HG03460 (cell line): Measurements from ENCODE around the gene VWA3A.
"Not testable (repeated sequence)": the region's sequence is repeated elsewhere in the genome, so short reads cannot be mapped to it uniquely, and the experiment has no call there.

Source experiments
- ATAC-seq: cut with Tn5 transposase; IDR thresholded peaks from one replicate; pipeline ENCODE4 v1.9.1; 2021; ENCODE audit not compliant: unreplicated experiment

Gene VWA3A

GRCh38 chr16:22181843-22182242 is 89.5 kb downstream of the VWA3A start:
- ATAC-seq, result no peak

DNA sequence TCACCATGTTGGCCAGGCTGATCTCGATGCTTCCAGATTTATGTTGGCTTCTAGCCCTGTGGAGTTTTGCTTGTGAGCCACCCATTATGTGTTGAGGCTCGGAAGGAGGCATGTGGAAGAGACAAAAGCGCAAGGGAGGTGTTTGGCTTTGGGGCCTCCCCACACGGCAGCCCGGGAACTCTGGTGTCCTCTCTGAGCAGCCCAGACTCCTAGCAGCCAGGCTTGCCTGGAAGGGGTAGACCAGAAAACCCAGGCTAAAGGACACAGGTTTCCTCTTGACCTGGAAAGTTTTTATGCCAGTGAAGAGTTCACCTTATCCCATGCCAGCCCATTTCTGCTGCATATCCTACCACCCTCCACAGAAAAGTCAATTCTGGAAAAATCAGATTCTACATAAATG is 91.0 kb downstream of the VWA3A start:
- no peak for ATAC-seq

DNA sequence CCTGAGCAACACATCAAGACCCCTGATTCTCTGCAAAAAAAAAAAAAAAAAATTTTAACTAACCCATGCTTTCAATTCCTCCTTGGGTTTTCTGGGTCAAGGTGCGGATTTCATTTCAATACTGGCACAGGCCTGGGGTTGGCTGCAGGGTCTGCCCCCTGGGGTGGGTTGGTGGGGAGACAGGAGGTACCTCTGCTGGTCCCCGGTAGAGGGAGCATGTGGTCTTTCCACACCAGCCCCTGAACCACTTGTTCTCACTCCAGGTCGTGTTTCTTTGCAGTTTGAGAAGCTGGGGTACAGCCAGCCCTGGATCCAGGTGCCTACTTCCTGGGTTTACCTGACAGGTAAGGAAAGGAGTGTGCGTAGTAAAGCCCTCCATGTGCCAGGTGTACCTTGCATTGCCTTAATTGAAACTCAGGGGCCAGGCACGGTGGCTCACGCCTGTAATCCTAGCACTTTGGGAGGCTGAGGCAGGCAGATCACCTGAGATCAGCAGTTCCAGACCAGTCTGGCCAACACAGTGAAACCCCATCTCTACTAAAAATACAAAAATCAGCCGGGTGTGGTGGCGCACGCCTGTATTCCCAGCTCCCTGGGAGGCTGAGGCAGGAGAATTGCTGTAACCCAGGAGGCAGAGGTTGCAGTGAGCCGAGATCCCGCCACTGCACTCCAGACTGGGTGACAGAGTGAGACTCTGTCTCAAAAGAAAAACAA is 91.7 kb downstream of the VWA3A start:
- no peak for ATAC-seq

GRCh38 chr16:22184615-22184968 is 92.3 kb downstream of the VWA3A start:
- ATAC-seq, result no peak

GRCh38 chr16:22186517-22186916 is 94.2 kb downstream of the VWA3A start:
- ATAC-seq, result no peak

DNA sequence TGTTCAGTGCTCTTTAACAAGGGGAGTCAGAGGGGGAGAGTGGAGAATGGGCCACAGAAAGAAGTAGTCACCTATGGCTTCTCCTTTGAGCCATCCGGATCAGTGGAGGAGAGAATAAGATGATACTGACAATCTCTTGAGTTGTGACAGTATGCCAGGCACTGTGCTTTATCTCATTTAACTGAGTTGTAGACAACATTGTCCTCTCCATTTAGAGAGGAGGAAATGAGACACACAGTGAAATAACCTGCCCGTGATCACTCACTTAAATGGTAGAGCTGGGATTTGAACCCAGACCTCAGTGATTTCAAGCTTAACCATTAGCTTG is 95.9 kb downstream of the VWA3A start:
- ATAC-seq, result no peak

DNA sequence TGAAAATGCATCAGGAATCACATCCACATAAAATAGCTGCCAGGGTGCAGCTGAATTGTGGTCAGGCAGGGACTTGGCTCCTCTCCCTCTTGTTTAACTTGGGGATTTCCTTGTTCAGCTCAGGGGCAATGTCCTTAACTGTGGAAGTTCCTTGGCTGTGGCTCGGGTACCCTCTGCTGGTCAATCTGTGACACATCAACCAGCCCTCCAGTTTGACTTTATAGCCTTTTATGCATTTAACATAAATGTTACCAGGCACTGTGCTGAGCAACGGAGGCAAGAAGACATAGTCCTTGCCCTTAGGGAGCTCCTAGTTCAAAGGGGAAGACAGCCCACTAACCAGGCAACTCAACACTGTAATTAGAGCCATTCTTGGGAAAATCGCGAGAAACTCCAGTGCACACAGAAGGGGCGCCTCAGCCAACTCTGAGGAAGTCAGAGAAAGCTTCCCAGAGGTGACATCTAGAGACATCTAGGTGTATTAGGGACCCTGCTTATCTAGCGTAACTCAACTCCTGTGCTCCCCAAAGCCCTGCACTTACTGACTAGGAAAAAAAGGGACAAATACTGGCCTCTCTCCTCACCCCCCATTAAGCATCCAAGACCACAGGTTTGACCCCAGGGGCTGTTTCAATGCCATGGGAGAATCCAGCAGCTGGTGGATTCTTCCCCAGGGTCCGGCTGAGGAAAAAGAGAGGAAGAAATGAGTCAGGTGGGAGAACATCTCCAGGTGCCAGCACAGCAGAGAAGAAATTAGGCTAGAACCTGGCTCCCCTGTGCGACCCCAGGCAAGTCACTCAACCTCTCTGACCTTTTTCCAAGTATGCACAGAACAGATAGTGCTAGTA is 96.5 kb downstream of the VWA3A start:
- ATAC-seq, result no peak

GRCh38 chr16:22189473-22190080 is 97.2 kb downstream of the VWA3A start:
- ATAC-seq, result no peak

- ATAC-seq, result peak; percentile 64
These were observed 97.9 kb downstream of the VWA3A start for GRCh38 chr16:22190081-22190775.

- ATAC-seq, result peak; percentile 42
These were observed 98.6 kb downstream of the VWA3A start for GRCh38 chr16:22190776-22191531.

DNA sequence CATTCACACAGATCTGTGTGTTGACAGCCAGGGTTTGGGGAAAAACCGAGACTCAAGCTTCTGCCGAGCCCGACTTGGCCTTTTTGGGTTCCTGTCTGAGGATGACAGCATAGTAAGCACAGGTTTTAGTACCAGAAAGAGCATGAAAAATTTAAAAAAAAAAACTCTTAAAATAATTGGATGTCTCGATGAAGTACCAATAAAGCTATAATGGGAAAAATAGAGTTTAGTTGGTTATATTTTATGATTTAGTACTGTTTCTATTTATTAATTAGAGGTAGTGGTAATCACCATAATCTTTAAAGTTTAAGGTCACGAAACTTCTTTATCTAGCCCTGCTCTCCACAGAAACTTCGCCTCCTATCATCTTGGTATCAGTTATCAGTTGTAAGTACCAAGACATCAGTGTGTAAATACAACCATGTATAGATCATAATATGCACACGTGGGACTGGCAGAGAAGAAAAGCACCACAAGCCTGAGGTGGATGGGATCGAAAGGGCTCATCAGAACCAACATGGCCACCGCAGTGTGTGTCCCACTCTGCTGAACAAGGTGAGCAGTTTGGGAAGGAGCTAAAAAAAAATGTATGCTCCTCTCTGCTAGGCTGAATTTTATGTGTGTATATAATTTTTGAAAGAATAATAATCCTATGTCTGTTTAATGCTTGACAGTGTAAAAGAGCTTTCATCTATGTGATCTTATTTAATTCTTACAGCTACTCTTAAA is 99.4 kb downstream of the VWA3A start:
- ATAC-seq, result no peak

DNA sequence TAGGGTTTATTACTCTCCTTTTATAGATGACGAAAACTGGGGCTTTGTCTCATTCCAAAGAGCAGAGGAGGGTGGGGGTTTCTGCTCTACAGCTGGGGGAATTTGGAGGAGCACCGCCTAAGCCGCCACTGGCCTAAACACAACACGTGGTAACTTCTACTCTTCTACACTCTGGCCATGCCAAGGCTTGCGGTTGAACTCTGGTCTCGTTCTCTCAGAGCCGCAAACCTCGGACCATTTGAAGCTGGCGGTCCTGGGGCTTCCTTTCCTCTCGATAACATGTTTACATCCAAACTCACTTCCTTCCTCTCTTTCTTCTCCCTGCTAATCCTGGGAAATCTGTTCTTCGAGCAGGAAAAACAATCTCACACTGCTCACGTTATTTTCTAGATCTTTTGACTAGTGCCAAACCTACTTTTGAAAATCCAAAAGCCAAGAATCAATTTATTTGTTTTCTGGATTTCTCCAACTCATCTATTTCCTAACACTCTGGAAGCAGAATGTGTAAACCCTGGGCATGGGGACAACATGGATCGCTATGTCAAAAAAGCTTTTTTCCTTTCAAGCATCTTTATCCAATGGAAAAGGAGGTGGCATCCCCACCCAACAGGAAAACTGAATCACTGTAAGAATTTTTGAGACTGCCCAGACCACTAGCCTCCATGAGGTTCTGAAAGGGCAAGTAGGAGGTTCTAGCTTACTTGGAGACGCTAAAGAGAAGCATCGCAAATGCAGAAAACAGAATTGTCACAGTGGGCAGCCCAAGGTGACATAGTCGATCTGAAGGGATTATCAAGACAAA is 100.1 kb downstream of the VWA3A start:
- ATAC-seq, result peak; percentile 24

GRCh38 chr16:22193063-22193411 is 100.7 kb downstream of the VWA3A start:
- ATAC-seq, result no peak

DNA sequence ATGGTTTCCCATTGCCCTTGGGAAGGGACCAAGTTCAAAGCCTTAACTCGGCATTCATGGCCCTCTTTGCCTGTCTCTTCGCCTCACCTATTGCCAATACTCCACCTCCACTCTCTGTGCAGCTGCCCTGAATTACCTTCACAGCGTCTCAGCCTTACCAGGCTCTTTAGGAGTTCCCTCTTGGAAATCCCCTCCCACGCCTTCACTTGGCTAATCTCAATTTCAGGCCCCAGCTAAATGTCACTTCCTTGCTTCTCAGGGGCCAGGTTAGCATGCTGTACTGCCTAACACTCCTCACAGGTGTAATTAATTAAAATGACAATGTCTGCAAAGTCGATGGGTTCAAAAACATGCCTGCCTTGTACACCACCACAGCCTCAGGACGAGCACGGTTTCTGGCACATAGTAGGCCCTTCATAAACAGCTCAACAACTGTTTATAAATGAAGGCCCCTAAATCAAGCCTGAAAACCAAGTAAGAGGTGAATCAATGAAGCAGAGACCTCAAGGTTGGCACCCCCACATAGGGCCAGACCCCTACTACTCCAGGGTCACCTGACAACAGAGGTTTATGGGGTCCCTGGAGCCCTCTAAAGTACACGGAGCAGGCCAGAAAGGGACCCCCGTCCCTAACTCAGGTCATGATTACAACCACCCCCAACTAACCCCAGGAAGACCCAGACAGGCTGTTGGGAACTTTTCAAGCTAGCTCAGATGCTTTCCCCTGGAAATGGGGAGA is 102.5 kb downstream of the VWA3A start:
- no peak for ATAC-seq

DNA sequence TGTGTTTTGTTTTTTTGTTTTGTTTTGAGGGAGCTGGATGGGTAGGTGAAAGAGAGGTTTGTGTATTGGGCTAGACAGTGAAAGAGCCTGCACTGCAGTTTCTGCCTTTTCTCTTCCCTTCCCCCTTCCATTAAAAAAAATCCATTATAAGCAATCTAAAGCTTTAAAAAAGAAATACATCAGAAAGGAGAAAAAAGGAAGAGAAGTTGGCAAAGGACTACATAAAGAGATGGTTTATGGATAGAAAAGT is 103.0 kb downstream of the VWA3A start:
- no peak for ATAC-seq

DNA sequence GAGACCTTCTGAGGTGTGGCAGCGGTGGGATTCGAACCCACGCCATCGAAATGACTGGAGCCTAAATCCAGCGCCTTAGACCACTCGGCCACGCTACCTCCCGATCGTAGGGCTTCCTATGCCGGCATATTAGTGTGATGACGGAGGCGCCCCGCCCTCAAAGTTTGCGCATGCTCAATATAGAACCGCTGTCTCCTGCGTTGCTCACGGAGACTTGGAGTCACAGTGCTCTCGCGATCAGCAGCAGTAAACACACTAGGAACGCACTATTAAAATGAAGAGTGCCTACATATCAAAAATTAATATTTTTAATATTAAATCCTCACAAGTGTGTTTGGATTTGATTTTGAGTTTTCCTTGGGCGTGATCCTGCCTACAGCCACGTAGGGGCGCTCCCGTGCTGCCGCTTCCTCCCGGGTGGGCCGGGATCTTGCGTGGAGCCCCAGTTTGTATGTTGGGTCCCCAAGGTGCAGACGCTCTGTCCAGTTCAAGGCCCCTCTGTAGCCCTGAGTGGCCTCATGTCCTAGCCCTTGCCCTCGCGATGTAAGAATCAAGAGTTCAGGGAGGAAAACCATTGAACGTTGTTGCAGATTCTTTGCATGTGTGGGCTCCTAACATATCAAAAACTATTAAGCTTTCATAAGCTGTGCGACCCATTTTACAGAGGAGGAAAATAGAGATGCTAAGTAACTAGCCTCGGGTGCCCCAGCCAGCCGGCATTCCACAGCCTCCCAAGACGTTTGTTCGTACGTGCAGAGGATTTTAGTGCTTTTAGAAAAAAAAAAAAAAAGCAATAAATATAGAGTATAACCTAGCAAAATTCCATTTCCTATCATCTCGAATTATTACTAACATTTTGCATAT is 103.6 kb downstream of the VWA3A start:
- ATAC-seq, result no peak

DNA sequence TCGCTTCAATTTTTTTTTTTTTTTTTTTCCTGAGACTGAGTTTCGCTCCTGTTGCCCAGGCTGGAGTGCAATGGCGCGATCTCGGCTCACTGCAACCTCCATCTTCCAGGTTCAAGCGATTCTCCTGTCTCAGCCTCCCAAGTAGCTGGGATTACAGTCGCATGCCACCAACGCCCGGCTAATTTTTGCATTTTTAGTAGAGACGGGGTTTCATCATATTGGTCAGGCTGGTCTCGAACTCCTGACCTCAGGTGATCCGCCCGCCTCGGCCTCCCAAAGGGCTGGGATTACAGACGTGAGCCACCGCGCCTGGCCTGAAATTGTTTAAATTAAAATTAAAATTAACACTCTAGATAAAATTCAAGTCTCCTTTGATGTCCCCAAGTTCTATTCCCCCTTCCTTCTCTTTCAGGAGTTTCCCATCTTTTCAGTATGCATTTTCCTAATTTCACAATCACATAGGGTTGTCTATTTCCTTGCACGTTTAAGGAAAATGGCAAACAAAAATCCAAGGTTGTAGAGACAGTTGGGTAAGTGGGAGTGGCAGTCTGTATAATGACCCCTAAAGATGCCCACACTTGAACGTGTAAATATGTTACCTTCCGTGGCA is 104.3 kb downstream of the VWA3A start:
- ATAC-seq, result not testable (repeated sequence)
